Inflammatory macrophage (primary cell): ENCODE results near the gene CREB5.

Experiments
- DNase-seq, 2 donors: peaks; one replicate each; pipeline ENCODE4 v3.0.0-alpha.2; 2020 to 2022

CREB5 gene

DNA sequence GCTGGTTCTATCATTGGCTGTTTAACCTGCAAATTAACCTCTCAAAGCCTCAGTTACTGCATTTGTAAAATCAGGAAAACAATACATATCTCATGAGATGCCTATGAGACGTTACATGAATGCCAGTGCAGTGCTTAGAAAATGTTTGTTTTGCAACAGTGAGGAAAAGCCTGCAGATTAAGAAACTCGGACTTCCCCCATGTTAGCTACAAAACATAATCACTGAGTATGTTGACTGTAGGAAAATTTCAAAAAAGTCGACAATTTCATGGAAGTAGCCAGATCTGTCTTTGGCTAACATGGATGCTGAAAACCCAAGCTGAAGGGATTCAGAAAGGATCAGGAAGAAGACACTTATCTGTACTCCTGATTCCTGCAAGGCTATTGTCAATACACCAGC is 424.4 kb downstream of the CREB5 start:
- DNase-seq, result peak; percentile 28 to 36

DNA sequence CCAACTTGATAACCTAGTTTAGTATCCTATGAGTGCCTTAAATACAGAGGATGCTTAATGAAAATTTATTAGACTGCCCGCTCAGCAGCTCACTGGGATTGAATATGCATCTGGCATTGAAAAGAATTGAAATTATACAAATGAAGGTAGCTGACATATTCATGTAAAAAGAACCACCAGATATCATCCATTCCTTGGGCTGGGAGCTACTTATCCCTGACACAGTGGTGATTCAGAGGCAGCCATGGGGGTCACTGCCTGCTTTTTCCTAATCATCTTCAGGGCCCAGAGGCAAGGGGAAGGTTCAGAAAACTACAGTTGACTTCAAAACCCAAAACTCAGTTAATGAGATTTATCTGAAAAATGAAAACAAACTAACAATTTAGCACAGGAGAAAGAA is 424.9 kb downstream of the CREB5 start:
- DNase-seq, result no peak

DNA sequence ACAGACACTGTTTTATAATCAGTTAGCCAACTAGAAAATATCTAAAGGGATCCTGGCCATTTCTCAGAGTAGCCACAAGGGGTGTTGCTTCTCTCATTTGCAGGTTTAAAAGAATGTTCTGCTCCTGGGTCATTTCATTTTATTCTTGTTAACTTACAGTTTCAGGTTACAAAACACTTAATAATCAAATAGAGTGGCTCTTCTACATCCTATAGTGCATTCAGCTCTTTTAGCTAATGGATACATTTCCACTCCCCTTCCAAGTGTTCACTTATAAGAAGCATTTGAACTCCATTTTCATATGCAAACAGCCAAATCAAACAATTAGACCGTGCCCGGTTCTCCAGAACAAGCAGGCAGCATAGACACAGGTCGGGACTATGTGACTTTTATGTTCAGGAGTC is 428.3 kb downstream of the CREB5 start:
- no peak for DNase-seq

DNA sequence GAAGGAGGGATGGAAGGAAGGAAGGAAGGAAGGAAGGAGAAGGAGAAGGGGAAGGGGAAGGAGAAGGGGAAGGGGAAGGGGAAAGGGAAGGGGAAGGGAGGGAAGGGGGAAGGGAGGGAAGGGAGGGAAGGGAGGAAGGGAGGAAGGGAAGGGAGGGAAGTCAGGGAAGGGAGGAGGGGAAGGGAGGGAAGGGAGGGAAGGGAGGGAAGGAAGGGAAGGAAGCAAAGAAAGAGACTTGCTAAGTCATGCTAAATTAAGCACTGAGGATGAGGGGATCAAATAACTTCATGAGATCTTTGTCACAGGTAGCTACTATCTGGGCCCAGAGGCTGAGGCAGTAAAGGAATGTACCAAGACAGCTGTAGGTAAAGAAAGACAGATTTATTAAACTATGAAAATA is 429.4 kb downstream of the CREB5 start:
- DNase-seq, result no peak

DNA sequence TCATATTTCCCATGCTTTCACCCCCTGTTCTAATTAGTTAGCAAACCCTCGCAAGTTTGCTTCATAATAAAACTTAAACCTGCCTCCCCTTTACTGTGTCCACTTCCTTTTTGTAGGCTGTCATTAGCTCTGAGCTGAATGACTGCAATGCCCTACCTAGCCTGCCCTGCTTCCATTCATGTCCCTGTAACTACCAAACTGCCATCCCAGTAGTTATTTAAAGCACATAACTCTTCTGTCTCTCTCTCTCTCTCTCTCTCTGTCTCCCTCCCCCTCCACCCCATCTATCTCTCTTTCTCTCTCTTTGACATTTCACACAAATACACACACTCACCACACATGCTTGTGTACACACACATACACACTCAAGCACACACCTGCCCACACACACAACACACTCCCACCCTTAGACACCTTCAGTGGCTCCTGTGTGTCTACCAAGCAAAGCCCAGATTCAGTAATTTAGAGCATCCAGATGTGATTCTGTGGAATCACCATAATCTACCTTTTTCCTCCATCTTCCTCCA is 430.5 kb downstream of the CREB5 start:
- no peak for DNase-seq

DNA sequence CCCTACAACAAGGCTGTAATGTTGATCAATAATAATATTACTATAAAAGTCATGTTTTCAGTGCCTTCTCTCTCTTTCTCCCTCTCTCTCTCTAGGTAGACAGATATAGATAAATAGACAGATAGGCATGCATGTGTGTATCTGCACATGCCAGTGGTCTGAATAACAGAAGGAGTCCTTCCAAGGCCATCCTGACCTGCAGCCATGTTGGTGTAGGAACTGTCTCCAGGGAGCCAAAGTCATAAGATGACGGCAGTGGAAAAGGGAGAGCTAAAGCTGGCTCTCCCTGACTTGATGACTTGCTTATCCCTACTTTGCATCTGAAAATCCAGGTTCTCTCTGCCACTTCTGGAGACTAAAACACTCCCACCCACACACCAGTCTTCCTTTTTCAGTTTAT is 432.8 kb downstream of the CREB5 start:
- no peak for DNase-seq

DNA sequence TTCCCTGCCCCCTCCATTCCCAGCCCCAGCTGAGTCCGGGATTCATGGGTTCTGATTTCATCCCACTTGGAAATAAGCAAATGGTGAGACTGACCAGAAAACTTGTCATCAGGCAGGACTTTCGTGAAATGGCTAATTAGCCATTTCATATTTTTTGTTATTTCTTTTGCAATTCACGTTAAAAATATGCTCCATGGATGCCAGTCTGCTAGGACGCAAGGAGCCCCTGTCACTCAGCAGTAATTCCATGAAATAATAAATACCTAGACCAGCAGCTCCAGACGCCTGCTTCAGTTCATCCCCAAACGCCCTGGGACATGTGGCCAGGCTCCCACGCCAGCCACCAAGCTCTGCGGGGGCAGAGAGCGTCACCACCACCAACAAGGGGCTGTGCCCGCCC is 434.9 kb downstream of the CREB5 start:
- no peak for DNase-seq

DNA sequence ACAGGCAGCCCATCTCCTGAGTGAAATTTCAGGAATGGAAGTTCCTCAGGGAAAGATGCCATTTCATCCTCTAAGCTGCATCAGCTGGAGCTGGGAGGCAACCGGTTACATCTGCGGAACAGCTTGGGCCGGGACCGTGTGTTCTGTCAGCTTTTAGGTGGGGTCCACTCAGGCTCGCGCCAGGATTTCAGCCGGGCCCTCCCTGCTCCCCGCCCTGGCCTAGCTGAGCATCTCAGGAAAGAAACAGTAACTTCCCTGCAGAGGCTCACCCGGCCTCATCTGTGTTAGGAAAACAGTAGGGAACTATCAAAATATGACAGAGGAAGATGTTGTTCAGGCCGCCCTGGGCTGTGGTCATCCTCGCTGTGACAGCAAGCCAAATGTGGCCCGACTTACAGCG is 435.4 kb downstream of the CREB5 start:
- no peak for DNase-seq

DNA sequence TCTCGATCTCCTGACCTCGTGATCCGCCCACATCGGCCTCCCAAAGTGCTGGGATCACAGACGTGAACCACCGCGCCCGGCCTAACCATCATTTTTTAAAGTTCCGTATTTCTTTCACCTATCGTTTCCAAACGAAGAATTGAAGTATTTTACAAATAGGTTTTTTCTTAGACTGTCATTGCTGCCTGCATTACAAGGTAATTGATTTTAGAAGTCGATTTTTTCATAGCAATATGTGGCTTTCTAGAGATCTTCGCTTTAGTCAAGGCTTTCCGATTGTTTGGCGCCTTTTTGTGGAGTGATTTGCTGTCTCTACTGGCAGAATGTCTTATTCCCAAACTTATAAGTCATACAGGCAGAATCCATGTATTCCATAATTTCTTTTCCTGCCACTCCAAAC is 436.6 kb downstream of the CREB5 start:
- no peak for DNase-seq

DNA sequence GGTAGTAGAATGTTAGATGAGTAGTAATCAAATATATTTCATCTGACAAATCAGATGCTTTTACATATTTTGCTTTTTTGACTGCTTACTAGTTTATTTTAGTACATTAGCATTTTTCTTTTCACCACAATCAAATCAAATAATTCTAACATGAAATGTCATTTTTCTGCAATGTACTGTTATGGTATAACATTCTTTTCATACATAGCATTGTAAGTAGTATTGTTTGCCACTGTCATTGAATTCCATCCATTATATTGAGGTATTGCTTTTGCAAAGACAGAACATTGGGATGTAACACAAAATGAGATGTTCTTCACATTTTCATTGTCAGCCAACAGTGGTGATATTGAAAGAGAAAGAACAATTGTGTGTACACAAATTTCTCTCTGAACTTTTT is 438.4 kb downstream of the CREB5 start:
- DNase-seq, result no peak

DNA sequence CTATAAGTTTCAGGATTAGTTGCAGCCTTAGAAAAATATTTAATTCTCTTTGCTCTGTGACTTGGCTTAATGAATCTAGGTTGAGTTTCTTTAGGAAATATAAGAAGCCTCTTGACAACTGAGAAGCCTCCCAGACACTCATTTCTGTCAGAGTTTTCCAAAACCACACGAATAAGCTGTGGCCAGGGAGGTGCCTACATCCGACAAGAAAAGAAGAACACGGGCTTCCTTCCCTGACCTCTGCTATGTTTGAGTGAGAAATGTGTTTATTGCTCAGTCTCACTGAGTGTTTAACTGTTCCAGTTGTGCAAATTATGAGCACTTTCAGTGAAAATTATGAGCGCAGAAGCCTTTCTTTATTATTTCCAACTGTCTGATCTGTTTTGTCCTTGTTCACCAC is 440.8 kb downstream of the CREB5 start:
- DNase-seq, result peak; percentile 28 to 31

DNA sequence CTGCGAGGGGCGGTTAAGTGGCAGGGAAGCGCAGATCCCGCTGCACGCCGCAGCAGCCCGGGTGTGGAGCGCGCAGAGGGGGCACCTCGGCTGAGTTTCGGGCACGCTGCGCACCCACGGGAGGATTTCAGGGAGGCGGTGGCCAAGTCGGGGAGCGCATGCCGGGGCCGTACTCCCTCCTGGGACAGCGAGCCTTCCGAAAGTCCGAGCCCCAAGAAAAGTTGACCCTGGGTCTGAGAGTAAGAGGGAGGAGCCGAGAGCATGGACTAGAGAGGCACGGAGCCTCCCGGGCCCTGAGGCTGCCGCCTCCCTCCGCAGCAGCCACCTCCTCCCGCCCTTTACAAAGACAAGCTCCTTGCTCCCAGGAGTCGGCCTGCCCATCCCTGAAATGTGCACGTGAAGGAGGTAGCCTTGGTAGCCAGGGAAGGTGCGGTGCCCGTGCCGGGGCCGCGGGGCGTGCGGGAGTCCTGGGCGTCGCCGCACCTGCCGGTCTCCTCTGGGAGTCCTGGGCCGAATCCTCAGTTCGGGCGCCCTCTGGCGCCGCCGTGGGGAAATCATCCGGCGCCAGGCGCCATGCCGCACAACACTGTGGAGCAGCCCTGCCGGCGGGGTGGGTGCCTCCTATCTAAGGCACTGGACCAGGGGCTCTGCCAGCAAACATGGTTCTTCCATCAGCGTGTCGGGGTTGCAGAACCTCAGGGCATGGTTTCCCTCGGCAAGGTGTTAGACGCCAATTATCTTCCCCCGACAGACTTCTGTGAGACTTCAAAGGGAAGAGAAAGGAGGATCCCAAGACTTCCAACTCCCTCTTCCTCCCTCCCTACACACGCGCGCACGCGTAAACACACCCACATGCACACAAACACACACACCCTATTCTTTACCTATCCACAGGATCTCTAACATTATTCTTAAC is 441.8 kb downstream of the CREB5 start:
- DNase-seq, result peak; percentile 70 to 81

DNA sequence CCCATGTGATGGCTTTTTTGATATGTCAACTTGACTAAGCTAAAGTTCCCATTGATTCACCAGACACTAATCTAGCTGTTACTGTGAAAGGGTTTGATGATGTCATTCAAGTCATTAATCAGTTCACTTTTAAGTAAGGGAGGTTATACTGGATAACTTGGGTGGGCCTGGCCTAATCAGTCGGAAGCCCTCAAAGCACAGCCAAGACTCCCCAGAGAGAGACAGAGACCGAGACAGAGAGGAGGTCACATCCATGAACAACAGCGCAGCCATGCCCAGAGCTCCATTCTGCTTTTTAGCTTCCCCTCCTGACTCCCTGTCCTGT is 442.4 kb downstream of the CREB5 start:
- DNase-seq, result no peak

DNA sequence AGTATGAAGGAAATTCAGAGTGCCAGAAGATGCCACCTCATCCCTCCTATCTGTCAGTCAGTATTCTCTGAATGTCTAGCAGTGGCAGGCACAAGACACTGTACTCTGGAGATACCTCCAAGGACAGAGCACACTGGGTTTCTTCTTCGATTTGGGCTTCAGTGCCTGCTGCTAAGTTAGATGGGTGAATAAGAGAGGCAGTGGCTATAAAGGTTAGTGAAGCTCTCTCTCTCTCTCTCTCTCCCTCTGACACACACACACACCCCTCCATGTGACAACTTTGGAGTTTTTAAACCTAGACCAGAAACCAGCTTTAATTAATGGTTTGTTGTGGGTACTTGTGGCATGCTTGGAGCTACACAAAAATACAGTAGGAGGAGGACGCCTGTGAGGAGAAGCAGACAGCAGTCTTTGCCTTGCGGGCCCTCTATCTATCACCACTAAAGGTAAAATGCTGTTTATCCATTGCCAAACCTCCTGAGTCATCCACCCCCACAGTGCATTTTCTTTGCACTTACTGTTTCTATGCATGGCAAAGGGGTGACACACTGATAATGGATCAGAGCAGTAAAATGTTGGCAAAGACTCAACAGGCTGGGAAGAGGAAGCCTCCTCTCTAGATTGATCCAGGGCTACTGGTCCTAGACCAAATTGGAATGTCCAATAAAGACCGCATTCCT is 443.4 kb downstream of the CREB5 start:
- no peak for DNase-seq

DNA sequence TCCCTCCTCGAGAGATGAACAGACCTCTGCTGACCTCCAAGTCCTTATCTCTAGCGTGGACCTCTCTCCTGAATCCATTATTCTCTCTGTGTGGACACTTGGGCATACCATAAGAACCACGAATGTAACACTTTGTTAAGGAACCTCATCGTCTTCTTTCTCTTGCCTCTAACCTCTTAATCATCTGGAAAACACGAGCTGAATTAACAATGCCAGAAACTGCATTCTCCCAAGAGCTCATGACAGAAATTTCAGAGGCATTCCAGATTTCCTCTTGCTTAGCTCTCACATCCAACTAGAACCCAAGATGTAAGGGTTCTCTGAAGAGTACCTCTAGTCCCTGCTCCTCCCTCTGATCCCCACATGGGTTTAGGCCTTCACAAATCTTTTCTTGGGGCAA is 444.3 kb downstream of the CREB5 start:
- no peak for DNase-seq

DNA sequence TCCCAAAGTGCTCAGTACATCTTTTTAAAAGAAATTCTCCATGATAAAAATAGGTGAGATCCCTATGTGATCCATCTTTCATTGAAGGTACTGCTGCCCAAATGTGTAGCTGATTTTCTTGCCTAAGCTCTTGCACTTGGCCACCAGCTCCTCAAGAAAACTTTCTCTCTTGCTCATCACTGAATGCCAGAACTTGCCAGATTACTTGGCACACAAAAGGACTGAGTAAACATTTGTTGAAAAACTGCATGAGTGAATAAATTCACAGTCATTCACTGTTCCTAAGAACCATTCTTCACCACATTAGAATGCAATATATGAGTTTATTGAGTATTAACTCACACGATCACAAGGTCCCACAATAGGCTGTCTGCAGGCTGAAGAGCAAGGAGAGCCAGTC is 445.9 kb downstream of the CREB5 start:
- DNase-seq, result no peak

DNA sequence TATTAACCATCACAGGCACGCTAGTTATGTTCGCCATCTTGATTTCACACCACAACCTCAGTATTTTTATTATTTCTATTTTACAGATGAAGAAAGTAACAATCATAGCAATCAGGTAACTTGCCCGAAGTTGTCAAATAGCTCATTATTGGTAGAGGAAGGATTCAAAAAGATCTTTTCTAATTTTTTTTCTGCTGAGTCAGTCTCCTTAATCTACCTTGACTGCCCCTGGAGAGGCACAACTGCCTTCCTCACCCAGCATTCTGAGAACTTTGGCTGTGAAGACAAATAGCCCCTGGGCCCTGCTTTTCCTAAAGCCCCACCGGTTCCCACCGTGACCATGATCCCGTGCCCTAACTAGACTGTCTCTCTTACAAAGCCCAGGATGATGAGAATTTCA is 446.6 kb downstream of the CREB5 start:
- DNase-seq, result no peak

DNA sequence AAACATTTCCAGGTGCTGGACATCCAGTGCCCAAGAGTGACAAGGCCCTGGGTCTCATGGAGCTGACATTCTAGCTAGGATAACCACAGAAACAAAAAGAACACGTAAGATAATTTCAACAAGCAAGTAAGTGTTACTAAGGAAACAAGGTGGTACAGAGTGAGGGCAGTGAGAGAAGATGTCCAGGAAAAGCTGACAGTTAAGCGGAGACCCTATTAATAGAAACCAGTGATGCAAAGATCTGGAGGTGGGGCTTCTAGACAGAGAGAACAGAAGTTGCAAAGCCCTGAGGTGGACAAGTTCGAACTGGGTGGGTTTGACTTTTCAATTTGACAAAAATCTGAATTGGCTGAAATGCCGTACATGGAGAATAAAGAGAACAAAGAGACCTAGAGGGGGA is 449.5 kb downstream of the CREB5 start:
- DNase-seq, result no peak

DNA sequence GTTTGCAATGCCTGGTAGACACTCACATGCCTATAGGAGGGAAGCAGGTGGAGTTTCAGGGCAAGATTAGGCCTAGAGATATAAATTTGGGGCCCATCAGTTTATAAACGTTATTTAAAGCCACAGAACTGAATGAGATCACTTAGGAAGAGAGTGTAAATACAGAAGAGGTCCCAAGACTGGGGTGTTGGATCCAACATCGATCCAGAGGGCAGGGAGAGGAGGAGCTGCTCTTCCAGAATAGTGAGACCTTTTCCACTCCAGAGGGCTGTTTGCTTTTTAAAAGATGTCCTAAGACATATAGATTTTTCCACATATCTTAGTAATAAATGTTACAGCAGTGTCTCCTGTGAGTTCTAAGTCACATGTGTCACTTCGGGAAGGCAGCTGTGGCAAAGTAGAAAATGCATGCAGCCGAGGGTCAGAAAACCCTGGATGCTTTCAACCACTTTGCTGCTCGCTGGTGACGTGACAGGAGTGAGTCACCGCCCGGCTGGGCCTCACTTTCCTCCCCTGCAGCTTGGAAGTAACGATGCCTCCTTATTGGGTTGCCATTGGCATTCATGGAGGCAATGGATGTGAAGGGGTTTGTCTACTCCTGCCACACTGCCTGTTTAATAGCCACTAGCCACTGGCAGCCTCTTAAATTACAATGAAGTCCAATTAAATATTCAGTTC is 450.4 kb downstream of the CREB5 start:
- DNase-seq, result no peak

DNA sequence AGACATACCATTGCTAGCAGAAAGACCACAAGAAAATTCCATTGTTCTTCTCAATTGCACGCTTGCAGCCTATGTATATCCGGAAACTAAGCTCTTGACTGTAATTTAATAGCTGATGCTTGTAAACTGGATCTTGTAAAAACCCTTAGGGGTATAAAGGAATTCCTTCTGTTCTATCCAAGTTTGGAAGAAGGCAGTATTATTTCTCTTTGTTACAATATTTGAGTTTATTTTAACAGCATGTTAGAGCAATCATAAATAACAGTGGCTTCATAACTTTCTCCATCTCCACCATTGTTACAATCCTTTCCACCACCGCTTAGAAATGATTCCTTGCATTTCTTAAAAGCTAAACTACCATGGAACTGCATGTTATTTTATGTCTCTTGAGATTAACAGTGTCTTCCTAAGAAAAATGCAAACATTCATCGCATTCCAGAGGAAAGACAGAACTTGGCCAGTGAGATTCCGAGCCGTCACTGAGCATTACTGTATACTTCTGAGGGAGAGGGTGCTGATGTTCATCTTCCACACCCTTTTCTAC is 453.4 kb downstream of the CREB5 start:
- no peak for DNase-seq

DNA sequence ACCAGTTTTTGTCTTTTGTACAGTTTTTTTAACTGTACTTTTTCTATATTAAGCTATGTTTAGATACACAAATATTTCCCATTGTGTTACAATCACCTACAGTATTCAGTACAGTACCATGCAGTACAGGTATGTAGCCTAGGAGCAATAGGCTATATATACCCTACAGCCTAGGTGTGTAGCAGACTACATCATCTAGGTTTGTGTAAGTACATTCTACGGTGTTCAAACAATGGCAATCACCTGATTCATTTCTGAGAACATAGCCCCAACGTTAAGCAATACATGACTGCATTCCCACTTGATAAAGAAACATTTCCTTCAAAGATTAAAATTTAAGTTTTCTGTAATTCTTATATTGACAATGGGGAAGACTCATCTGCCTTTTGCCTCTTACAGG is 456.4 kb downstream of the CREB5 start:
- no peak for DNase-seq

DNA sequence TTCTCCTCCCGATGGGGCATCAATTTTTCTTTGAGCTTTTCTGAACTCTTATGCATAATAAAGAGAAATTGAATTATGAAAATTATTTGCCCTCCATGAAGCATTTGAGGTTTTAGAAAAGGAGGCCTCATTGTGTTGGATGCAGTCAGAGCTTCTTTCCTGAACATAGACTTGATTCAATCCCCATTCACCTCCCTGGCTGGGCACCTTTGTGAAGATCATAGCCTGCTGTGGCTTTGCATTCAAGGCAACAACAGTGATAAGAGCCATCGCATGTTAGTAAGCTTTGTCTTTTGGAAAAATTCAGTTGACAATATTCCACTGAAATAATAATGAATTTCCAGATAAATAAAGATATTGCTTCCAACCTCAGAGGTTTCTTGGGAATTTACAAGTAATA is 458.8 kb downstream of the CREB5 start:
- no peak for DNase-seq

DNA sequence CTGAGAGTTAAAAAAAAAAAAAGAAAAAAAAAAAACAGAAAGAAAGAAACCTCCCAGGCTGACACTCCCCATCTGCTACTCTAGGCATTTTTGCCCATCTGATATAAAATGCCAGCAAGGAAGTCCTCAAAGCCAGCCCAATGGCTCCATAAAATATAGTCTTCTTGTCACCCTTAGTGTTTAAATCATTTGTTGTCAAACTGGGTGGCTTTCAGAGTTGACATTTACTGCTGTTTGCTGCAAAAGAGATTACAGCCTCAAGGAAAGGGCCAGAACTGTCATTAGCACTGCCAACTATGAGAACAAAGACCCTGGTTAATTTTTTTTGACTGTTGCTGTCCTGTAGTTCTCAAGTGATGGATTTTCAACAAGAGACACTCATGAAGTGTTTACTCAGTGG is 459.3 kb downstream of the CREB5 start:
- no peak for DNase-seq
